HEK293 (cell line): ENCODE data around the gene CTDNEP1.

ENCODE experiments used
- CTCF ChIA-PET: fragments of 350-600 bp; formaldehyde crosslinking; extraction: SDS; loops from one replicate; lab custom pipeline; 2021; ENCODE audit warnings: antibody characterized with exemption; lab: Yijun Ruan, JAX
- POLR2A ChIA-PET: fragments of 300-600 bp; formaldehyde crosslinking; extraction: SDS; loops from one replicate; lab custom pipeline; 2020; ENCODE audit warnings: antibody characterized with exemption, inconsistent platforms; lab: Yijun Ruan, JAX
- H3K27ac ChIP-seq: fragments of 200-500 bp; sonication (Bioruptor generic); 2 replicates; pipeline ENCODE4 v1.5.1; 2014; ENCODE audit warnings: low read depth, low read length, control low read depth, inconsistent platforms; ENCODE audit errors: extremely low read depth
- H3K36me3 ChIP-seq, 2 experiments: fragments of 200-500 bp in 1 of 2; sonication (Bioruptor generic) in 1 of 2; 1 replicate in 1 of 2; 2 replicates in 1 of 2; pipeline ENCODE4 v1.5.1; 2014 to 2017; ENCODE audit warnings: inconsistent platforms in 2 of 2, low read length in 2 of 2; ENCODE audit not compliant: control insufficient read depth in 2 of 2, insufficient read depth in 1 of 2
- H3K4me1 ChIP-seq: fragments of 200-500 bp; sonication (Bioruptor generic); 2 replicates; pipeline ENCODE4 v1.5.1; 2014; ENCODE audit warnings: mild to moderate bottlenecking, low read length, inconsistent platforms; ENCODE audit not compliant: control insufficient read depth, insufficient read depth
- H3K4me3 ChIP-seq: 2 replicates; pipeline ENCODE4 v1.5.1; 2011; ENCODE audit warnings: low read depth, mild to moderate bottlenecking, control low read depth, low read length, moderate library complexity
- H3K9me3 ChIP-seq: fragments of 200-500 bp; sonication (Bioruptor generic); 2 replicates; pipeline ENCODE4 v1.5.1; 2014; ENCODE audit warnings: low read depth, low read length, inconsistent platforms; ENCODE audit not compliant: control insufficient read depth, insufficient read depth
- EGR2 ChIP-seq: fragments of 450-650 bp; formaldehyde crosslinking; IDR thresholded peaks from 2 replicates; pipeline ENCODE4 v1.5.1; 2016; ENCODE audit warnings: low read depth, missing biosample characterization, missing genetic modification characterization
- GLIS1 ChIP-seq: fragments of 450-650 bp; formaldehyde crosslinking; IDR thresholded peaks from 2 replicates; pipeline ENCODE4 v1.5.1; 2016; ENCODE audit warnings: missing biosample characterization, missing genetic modification characterization
- KLF10 ChIP-seq: fragments of 450-650 bp; IDR thresholded peaks from 2 replicates; pipeline ENCODE4 v1.5.1; 2018; ENCODE audit warnings: missing biosample characterization, mild to moderate bottlenecking, missing genetic modification characterization
- KLF16 ChIP-seq: fragments of 450-650 bp; formaldehyde crosslinking; IDR thresholded peaks from 2 replicates; pipeline ENCODE4 v1.5.1; 2017; ENCODE audit warnings: missing biosample characterization, missing genetic modification characterization
- KLF17 ChIP-seq: fragments of 450-650 bp; formaldehyde crosslinking; IDR thresholded peaks from 2 replicates; pipeline ENCODE4 v1.5.1; 2016; ENCODE audit warnings: missing biosample characterization, missing genetic modification characterization
- KLF8 ChIP-seq: fragments of 450-650 bp; formaldehyde crosslinking; IDR thresholded peaks from 2 replicates; pipeline ENCODE4 v1.5.1; 2016; ENCODE audit warnings: missing biosample characterization, missing genetic modification characterization
- MYNN ChIP-seq: fragments of 450-650 bp; formaldehyde crosslinking; IDR thresholded peaks from 2 replicates; pipeline ENCODE4 v1.5.1; 2016; ENCODE audit warnings: missing biosample characterization, missing genetic modification characterization, borderline replicate concordance
- SP2 ChIP-seq: fragments of 450-650 bp; formaldehyde crosslinking; IDR thresholded peaks from 2 replicates; pipeline ENCODE4 v1.5.1; 2016; ENCODE audit warnings: missing biosample characterization, missing genetic modification characterization
- SP3 ChIP-seq: fragments of 450-650 bp; formaldehyde crosslinking; IDR thresholded peaks from 2 replicates; pipeline ENCODE4 v1.5.1; 2016; ENCODE audit warnings: missing biosample characterization, missing genetic modification characterization
- TRIM28 ChIP-seq: IDR thresholded peaks from 2 replicates; pipeline ENCODE4 v1.6.1; 2011; ENCODE audit warnings: low read length, control low read depth, borderline replicate concordance
- ZBTB21 ChIP-seq: fragments of 450-650 bp; formaldehyde crosslinking; IDR thresholded peaks from 2 replicates; pipeline ENCODE4 v1.5.1; 2017; ENCODE audit warnings: missing biosample characterization, missing genetic modification characterization
- ZBTB8A ChIP-seq: fragments of 450-650 bp; formaldehyde crosslinking; IDR thresholded peaks from 2 replicates; pipeline ENCODE4 v1.5.1; 2016; ENCODE audit warnings: missing biosample characterization, missing genetic modification characterization
- ZEB2 ChIP-seq: fragments of 450-650 bp; formaldehyde crosslinking; IDR thresholded peaks from 2 replicates; pipeline ENCODE4 v1.5.1; 2016; ENCODE audit warnings: missing biosample characterization, missing genetic modification characterization
- ZFHX2 ChIP-seq: fragments of 450-650 bp; formaldehyde crosslinking; conservative IDR thresholded peaks from 2 replicates; pipeline ENCODE4 v1.5.1; 2016; ENCODE audit warnings: missing biosample characterization, missing genetic modification characterization
- ZNF121 ChIP-seq: fragments of 450-650 bp; formaldehyde crosslinking; IDR thresholded peaks from 2 replicates; pipeline ENCODE4 v1.5.1; 2016; ENCODE audit warnings: missing biosample characterization, missing genetic modification characterization
- ZNF138 ChIP-seq: fragments of 450-650 bp; formaldehyde crosslinking; IDR thresholded peaks from 2 replicates; pipeline ENCODE4 v1.5.1; 2016; ENCODE audit warnings: missing biosample characterization, missing genetic modification characterization, borderline replicate concordance
- ZNF223 ChIP-seq: fragments of 450-650 bp; formaldehyde crosslinking; IDR thresholded peaks from 2 replicates; pipeline ENCODE4 v1.5.1; 2016; ENCODE audit warnings: missing biosample characterization, missing genetic modification characterization
- ZNF324 ChIP-seq: fragments of 450-650 bp; formaldehyde crosslinking; IDR thresholded peaks from 2 replicates; pipeline ENCODE4 v1.5.1; 2016; ENCODE audit warnings: missing biosample characterization, missing genetic modification characterization
- ZNF350 ChIP-seq: fragments of 450-650 bp; formaldehyde crosslinking; IDR thresholded peaks from 2 replicates; pipeline ENCODE4 v1.5.0; 2017; ENCODE audit warnings: missing biosample characterization, mild to moderate bottlenecking, missing genetic modification characterization
- ZNF433 ChIP-seq: fragments of 450-650 bp; formaldehyde crosslinking; IDR thresholded peaks from 2 replicates; pipeline ENCODE4 v1.5.1; 2016; ENCODE audit warnings: missing biosample characterization, missing genetic modification characterization, low read depth
- ZNF580 ChIP-seq: fragments of 450-650 bp; formaldehyde crosslinking; IDR thresholded peaks from 2 replicates; pipeline ENCODE4 v1.5.1; 2016; ENCODE audit warnings: missing biosample characterization, missing genetic modification characterization
- ZNF585B ChIP-seq: fragments of 450-650 bp; formaldehyde crosslinking; IDR thresholded peaks from 2 replicates; pipeline ENCODE4 v1.5.1; 2016; ENCODE audit warnings: missing biosample characterization, missing genetic modification characterization
- ZNF629 ChIP-seq: fragments of 450-650 bp; formaldehyde crosslinking; IDR thresholded peaks from 2 replicates; pipeline ENCODE4 v1.5.1; 2017; ENCODE audit warnings: missing biosample characterization, missing genetic modification characterization
- ZNF639 ChIP-seq: fragments of 450-650 bp; formaldehyde crosslinking; IDR thresholded peaks from 2 replicates; pipeline ENCODE4 v1.5.1; 2016; ENCODE audit warnings: missing biosample characterization, missing genetic modification characterization
- ZNF777 ChIP-seq: fragments of 450-650 bp; formaldehyde crosslinking; IDR thresholded peaks from 2 replicates; pipeline ENCODE4 v1.5.1; 2017; ENCODE audit warnings: missing biosample characterization, missing genetic modification characterization, borderline replicate concordance
- TF ChIP-seq, protein P1 (sequence below): fragments of 450-650 bp; formaldehyde crosslinking; IDR thresholded peaks from 2 replicates; pipeline ENCODE4 v1.5.1; 2016; ENCODE audit warnings: missing biosample characterization, missing genetic modification characterization
- TF ChIP-seq, protein P2 (sequence below): fragments of 450-650 bp; formaldehyde crosslinking; optimal IDR thresholded peaks from 2 replicates; pipeline ENCODE3; 2016; ENCODE audit warnings: missing biosample characterization, mild to moderate bottlenecking, missing genetic modification characterization

The CTDNEP1 gene

GRCh38 chr17:7204828-7205461, 46.6 kb downstream of the CTDNEP1 start (continued):
- TF ChIP-seq KLF10 (tag by site-specific recombination): peak; percentile 64; the same call in 1 of the 2 replicates
- TF ChIP-seq KLF16 (tag by site-specific recombination): peak; percentile 89
- peak; percentile 89 for TF ChIP-seq SP3
- no peak for TF ChIP-seq ZNF580 (tag by site-specific recombination)
- TF ChIP-seq ZNF433 (tag by site-specific recombination): no peak
- TF ChIP-seq ZNF777: 0 out of 2 replicates have a peak, but pooled peaks have one; percentile 40
- TF ChIP-seq ZBTB8A (tag by site-specific recombination): peak; percentile 49
- TF ChIP-seq ZNF324 (tag by site-specific recombination): peak; percentile 59; the same call in 1 of the 2 replicates
- TF ChIP-seq ZFHX2: peak; percentile 60; the same call in 1 of the 2 replicates
- TF ChIP-seq SP2 (tag by site-specific recombination): peak; percentile 80
- TF ChIP-seq MYNN (tag by site-specific recombination): peak; percentile 84
- peak; percentile 68; the same call in 1 of the 2 replicates for TF ChIP-seq ZBTB21
- peak; percentile 51 for TF ChIP-seq GLIS1
- TF ChIP-seq EGR2 (tag by site-specific recombination): peak; percentile 72
- TF ChIP-seq ZNF629: peak; percentile 84
- TF ChIP-seq ZNF639 (tag by site-specific recombination): peak; percentile 41; the same call in 1 of the 2 replicates
- TF ChIP-seq ZNF585B (tag by site-specific recombination): no peak
- TF ChIP-seq ZNF223 (tag by site-specific recombination): no peak
- TF ChIP-seq KLF17 (tag by site-specific recombination): peak; percentile 77
- TF ChIP-seq ZNF121 (tag by site-specific recombination): no peak
- peak; percentile 48; the same call in 1 of the 2 replicates for TF ChIP-seq ZEB2 (tag by site-specific recombination)
- peak; percentile 52; the same call in 1 of the 2 replicates for TF ChIP-seq KLF8
- TF ChIP-seq, protein P1, sequence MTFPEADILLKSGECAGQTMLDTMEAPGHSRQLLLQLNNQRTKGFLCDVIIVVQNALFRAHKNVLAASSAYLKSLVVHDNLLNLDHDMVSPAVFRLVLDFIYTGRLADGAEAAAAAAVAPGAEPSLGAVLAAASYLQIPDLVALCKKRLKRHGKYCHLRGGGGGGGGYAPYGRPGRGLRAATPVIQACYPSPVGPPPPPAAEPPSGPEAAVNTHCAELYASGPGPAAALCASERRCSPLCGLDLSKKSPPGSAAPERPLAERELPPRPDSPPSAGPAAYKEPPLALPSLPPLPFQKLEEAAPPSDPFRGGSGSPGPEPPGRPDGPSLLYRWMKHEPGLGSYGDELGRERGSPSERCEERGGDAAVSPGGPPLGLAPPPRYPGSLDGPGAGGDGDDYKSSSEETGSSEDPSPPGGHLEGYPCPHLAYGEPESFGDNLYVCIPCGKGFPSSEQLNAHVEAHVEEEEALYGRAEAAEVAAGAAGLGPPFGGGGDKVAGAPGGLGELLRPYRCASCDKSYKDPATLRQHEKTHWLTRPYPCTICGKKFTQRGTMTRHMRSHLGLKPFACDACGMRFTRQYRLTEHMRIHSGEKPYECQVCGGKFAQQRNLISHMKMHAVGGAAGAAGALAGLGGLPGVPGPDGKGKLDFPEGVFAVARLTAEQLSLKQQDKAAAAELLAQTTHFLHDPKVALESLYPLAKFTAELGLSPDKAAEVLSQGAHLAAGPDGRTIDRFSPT (tag by site-specific recombination): no peak

DNA sequence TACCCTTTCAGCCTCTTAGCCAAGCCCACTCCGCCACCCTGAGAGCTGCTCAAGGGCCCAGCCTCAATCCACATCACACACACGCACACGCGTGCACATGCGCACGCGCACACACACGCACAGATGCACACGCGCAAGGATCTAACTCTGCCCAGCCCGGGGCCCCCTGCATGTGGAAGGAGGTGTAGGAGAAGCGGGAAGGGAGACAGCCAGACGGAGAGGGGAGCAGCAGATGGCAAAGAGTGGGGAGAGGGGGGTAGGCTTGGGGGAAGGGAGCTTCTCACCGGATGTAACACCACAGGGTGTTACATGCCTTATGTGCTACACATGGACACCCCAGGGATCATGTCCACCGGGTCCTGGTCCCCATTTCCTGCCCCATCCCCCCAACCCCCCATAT, 47.2 kb downstream of the CTDNEP1 start:
- peaks cover 3% of the 10 kb centered on the region; the same call in 1 of the 2 replicates for H3K4me1 ChIP-seq
- H3K9me3 ChIP-seq: no peaks in the 10 kb centered on the region
- peaks cover 14 to 31% of the 10 kb centered on the region in 2 experiments for H3K36me3 ChIP-seq
- POLR2A ChIA-PET: no interaction called here
- CTCF ChIA-PET: interaction anchor here (0.6 to 1.3 kb wide), 3 partner anchors 159 to 867 kb away, joined by 3 to 4 read pairs (median 4); no protein-coding TSS in a partner anchor
- H3K27ac ChIP-seq: no peak overlapping the region
- no peak for TF ChIP-seq ZNF350 (tag by site-specific recombination)
- no peak for TF ChIP-seq ZNF138 (tag by site-specific recombination)
- TF ChIP-seq, protein P2, sequence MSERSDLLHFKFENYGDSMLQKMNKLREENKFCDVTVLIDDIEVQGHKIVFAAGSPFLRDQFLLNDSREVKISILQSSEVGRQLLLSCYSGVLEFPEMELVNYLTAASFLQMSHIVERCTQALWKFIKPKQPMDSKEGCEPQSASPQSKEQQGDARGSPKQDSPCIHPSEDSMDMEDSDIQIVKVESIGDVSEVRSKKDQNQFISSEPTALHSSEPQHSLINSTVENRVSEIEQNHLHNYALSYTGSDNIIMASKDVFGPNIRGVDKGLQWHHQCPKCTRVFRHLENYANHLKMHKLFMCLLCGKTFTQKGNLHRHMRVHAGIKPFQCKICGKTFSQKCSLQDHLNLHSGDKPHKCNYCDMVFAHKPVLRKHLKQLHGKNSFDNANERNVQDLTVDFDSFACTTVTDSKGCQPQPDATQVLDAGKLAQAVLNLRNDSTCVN (tag by site-specific recombination): no peak
- TF ChIP-seq TRIM28: no peak
- H3K4me3 ChIP-seq: no peak overlapping the region
